ENCODE results near the gene PCBP3.
"Not testable (repeated sequence)": the region's sequence is repeated elsewhere in the genome, so short reads cannot be mapped to it uniquely, and the experiment has no call there.

Gene PCBP3

GRCh38 chr21:45613881-45614280 is 29.6 kb upstream of the PCBP3 start:
- no peak for DNase-seq

GRCh38 chr21:45615145-45615711 is 28.3 kb upstream of the PCBP3 start:
- no peak for DNase-seq

- no peak for DNase-seq
Measured at GRCh38 chr21:45617021-45617921, 26.3 kb upstream of the PCBP3 start.

GRCh38 chr21:45618287-45618686 is 25.2 kb upstream of the PCBP3 start:
- DNase-seq = no peak

GRCh38 chr21:45618846-45619485 is 24.6 kb upstream of the PCBP3 start:
- DNase-seq = no peak

GRCh38 chr21:45620201-45620923 is 23.2 kb upstream of the PCBP3 start:
- DNase-seq = no peak

GRCh38 chr21:45621435-45622331 is 21.8 kb upstream of the PCBP3 start:
- DNase-seq = not testable (repeated sequence)

GRCh38 chr21:45622416-45623097 is 21.0 kb upstream of the PCBP3 start:
- no peak for DNase-seq

- no peak for DNase-seq
Measured at GRCh38 chr21:45623436-45623835, 20.1 kb upstream of the PCBP3 start.

GRCh38 chr21:45626127-45626526 is 17.4 kb upstream of the PCBP3 start:
- DNase-seq = not testable (repeated sequence)

- no peak for DNase-seq
Measured at GRCh38 chr21:45629046-45629981, 14.2 kb upstream of the PCBP3 start.

GRCh38 chr21:45630066-45630694 is 13.3 kb upstream of the PCBP3 start:
- no peak for DNase-seq

- no peak for DNase-seq
Measured at GRCh38 chr21:45630876-45631275, 12.6 kb upstream of the PCBP3 start.

- no peak for DNase-seq
Measured at GRCh38 chr21:45631540-45631939, 12.0 kb upstream of the PCBP3 start.

- DNase-seq = no peak
Measured at GRCh38 chr21:45632160-45632559, 11.4 kb upstream of the PCBP3 start.

GRCh38 chr21:45632637-45633251 is 10.8 kb upstream of the PCBP3 start:
- no peak for DNase-seq

- DNase-seq = no peak
Measured at GRCh38 chr21:45634511-45635183, 8.9 kb upstream of the PCBP3 start.

GRCh38 chr21:45635271-45636151 is 8.0 kb upstream of the PCBP3 start:
- no peak for DNase-seq
